ENCODE results near the gene SFMBT2. TPM values are rescaled to one million over a fixed set of nuclear protein-coding genes. Genes with fewer than 3 reads are reported as not detected.

The SFMBT2 gene
- total RNA-seq, result 10 to 100 TPM; 28.4 to 47.7 (median 38.8) TPM
- polyA plus RNA-seq, result 1 to 10 TPM; 4.4 to 6.2 (median 6.0) TPM
- long read RNA-seq, donor 1, result 0 reads
- long read RNA-seq, donor 2, result 0 reads

DNA sequence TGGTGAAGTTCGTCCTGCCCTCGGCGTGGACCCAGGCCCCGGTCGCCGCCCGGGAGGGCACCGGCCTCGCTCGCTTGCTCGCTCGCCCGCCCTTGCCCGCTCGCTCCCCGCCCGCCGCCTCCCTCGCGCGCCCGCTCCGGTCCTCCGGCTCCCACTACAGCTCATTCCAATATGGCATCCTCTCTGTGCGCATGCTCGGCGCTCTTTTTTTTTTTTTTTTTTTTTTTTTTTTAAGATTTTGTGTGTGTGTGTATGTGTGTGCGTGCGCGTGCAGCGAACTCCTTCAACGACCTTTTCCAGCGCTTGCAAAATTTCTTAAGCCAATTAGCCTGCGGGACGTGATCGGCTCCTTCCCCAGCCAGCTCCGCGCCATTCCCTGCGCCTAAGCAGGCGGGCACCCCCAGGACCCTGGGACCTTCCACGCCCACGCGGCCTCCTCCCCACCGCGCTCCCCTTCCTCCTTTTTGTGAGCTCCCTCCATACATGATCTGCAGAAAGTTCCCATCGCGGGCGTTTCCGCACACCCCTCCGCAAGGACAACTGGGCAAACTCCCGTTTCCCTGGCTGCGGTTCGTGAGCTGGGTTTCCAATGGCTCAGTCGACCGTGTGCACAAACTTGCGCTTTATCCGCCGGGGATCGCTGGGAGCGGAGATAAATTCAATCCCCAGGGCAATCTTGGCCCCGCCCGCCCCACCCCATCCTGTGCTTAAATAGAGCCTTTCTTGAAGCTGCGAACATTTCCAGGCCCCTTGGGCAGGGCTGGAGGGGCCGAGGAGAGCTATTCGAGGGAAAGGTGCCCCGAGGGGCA lies at the start of gene SFMBT2:
TSS of gene SFMBT2 (minus strand) at position 173 of the 809 bp plus-strand sequence. CDS start 29,136 bp downstream, outside the sequence.
- peak; percentile 69 to 83 (median 81) for TF ChIP-seq POLR2AphosphoS5 (IDR thresholded peaks at IDR 0.05)
- no peak for TF ChIP-seq POLR2A (IDR thresholded peaks at IDR 0.05)
- TF ChIP-seq, protein P1, sequence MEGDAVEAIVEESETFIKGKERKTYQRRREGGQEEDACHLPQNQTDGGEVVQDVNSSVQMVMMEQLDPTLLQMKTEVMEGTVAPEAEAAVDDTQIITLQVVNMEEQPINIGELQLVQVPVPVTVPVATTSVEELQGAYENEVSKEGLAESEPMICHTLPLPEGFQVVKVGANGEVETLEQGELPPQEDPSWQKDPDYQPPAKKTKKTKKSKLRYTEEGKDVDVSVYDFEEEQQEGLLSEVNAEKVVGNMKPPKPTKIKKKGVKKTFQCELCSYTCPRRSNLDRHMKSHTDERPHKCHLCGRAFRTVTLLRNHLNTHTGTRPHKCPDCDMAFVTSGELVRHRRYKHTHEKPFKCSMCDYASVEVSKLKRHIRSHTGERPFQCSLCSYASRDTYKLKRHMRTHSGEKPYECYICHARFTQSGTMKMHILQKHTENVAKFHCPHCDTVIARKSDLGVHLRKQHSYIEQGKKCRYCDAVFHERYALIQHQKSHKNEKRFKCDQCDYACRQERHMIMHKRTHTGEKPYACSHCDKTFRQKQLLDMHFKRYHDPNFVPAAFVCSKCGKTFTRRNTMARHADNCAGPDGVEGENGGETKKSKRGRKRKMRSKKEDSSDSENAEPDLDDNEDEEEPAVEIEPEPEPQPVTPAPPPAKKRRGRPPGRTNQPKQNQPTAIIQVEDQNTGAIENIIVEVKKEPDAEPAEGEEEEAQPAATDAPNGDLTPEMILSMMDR (IDR thresholded peaks at IDR 0.05 in 8 of 11, conservative IDR thresholded peaks at IDR 0.05 in 3 of 11), result peak in 3 of 11 experiments; percentile 12 to 21 (median 13)
- Histone ChIP-seq H3K27me3 (replicated peaks in 1 of 7) (peaks cover 0 to 49% (median 20%) of the 10 kb centered on the region in 7 donors), H3K9me3 (no peaks in the 10 kb centered on the region), H3K4me3 (peak within 1 kb of the TSS; percentile 62 to 94 (median 82)), H3K27ac (peak within 1 kb of the TSS in 7 of 8 donors; percentile 75 to 87 (median 86)), H3K4me1 (peaks cover 18 to 70% (median 48%) of the 10 kb centered on the region in 6 donors), H3K36me3 (no peaks in the 10 kb centered on the region)
- 0 to 1% (median 0%) methylated on average over 62 to 66 of the region's 66 CpGs for WGBS, 5 donors
- peak; percentile 91 for DNase-seq
- intact Hi-C loops (cut with DNase I; ENCODE audit: low total_unique reads), result loop anchor here (10.0 kb wide), 3 partner anchors 286 to 746 kb away; no protein-coding TSS in a partner anchor

DNA sequence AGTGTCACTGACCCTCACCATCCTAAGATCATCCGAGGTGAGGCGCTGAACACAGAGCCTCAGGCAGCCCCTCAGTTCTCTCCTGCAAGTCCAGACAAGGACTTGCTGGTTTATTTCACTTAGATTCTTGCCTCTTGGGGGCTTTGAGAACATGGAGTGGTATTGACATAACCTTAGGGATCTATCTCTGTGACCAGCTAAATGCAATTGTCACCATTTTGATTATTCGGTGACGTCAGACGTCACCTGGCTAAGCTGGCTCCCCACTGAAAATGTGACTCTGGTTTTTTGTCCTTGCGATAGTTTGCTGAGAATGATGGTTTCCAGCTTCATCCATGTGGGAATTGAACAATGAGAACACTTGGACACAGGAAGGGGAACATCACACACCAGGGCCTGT lies 49.2 kb upstream of the SFMBT2 start:
- Histone ChIP-seq H3K36me3 (no peaks in the 10 kb centered on the region), H3K27me3 (replicated peaks in 1 of 7) (no peaks in the 10 kb centered on the region), H3K4me3 (no peak overlapping the region), H3K4me1 (peaks cover 0 to 14% (median 8%) of the 10 kb centered on the region in 6 donors), H3K9me3 (no peaks in the 10 kb centered on the region), H3K27ac (no peak overlapping the region)
- intact Hi-C loops (cut with DNase I; ENCODE audit: low total_unique reads), result no loop called here
- no peak for DNase-seq
- 91 to 100% (median 97%) methylated on average over 6 of the region's 6 CpGs for WGBS, 5 donors
- no peak for TF ChIP-seq POLR2AphosphoS5 (IDR thresholded peaks at IDR 0.05)
- no peak for TF ChIP-seq POLR2A (IDR thresholded peaks at IDR 0.05)
- TF ChIP-seq, protein P1 (IDR thresholded peaks at IDR 0.05 in 8 of 11, conservative IDR thresholded peaks at IDR 0.05 in 3 of 11), result no peak

DNA sequence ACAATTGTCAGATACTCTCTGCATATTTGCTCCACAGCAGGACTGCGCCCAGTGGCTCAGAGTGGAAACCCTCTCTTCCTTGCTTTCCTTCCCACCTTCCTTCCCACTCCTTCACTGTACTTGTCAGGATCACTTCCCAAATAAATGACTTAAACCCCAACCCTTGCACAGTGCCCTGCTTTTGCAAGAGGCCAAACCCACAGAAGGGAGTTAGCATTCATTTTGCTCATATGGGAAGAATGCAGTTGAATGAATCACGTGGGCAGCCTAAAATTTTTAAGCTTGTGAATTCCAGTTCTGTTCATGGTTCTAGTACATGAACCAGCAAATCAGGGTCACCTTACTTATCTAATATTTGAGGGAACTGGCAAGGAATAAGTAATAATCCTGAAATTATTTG lies 47.7 kb upstream of the SFMBT2 start:
- Histone ChIP-seq H3K27me3 (replicated peaks in 1 of 7) (no peaks in the 10 kb centered on the region), H3K36me3 (no peaks in the 10 kb centered on the region), H3K9me3 (peaks cover 0 to 4% (median 0%) of the 10 kb centered on the region in 8 donors), H3K4me1 (peaks cover 0 to 14% (median 8%) of the 10 kb centered on the region in 6 donors), H3K4me3 (no peak overlapping the region), H3K27ac (no peak overlapping the region)
- TF ChIP-seq, protein P1 (IDR thresholded peaks at IDR 0.05 in 8 of 11, conservative IDR thresholded peaks at IDR 0.05 in 3 of 11), result no peak
- no peak for TF ChIP-seq POLR2A (IDR thresholded peaks at IDR 0.05)
- no peak for TF ChIP-seq POLR2AphosphoS5 (IDR thresholded peaks at IDR 0.05)
- WGBS, 5 donors, result 71 to 88% (median 72%) methylated on average over 2 of the region's 2 CpGs
- no peak for DNase-seq
- intact Hi-C loops (cut with DNase I; ENCODE audit: low total_unique reads), result no loop called here

Measured in spleen (tissue), 13 donors.